Measurements from ENCODE around the gene ZFP91. TPM values are rescaled to one million over a fixed set of nuclear protein-coding genes. Genes with fewer than 3 reads are reported as not detected.

Gene ZFP91
- total and polyA plus RNA-seq, 9 of the 15 experiments (the other 6 are each of a cell fraction or from before 2014, with no cell fraction given), result 17.6 to 58.3 (median 34.0) TPM

- FAIRE-seq, result no peak
- WGBS (ENCODE audit: insufficient coverage, low coverage, missing lambda C conversion rate), result 95% methylated on average over 4 of the region's 4 CpGs
- no peak for ATAC-seq
- intact Hi-C loops (cut with micrococcal nuclease) (no loop called here), in situ Hi-C loops (cut with MboI) (no loop called here)
- Histone ChIP-seq H3K9ac (ENCODE audit: insufficient read depth in 1 of 2, low read depth in 2 of 2, low read length in 2 of 2) (no peak overlapping the region), H3K4me1 (replicated peaks in 1 of 2; ENCODE audit: control insufficient read depth in 2 of 2, insufficient read depth in 2 of 2, low read length in 2 of 2) (no peaks in the 10 kb centered on the region), H3K27me3 (ENCODE audit: control insufficient read depth in 2 of 2, insufficient read depth in 2 of 2, low read length in 2 of 2) (no peaks in the 10 kb centered on the region), H3K36me3 (ENCODE audit: control insufficient read depth, insufficient read depth, low read length) (peaks cover 95% of the 10 kb centered on the region), H2AFZ (ENCODE audit: low read depth, low read length) (no peak overlapping the region), H3K4me3 (no peak overlapping the region), H3K9me3 (replicated peaks; ENCODE audit: control insufficient read depth, insufficient read depth, low read depth, low read length) (no peaks in the 10 kb centered on the region), H3K4me2 (ENCODE audit: insufficient read depth, low read length) (no peak overlapping the region), H4K20me1 (replicated peaks; ENCODE audit: control insufficient read depth, insufficient read depth, low read length) (no peaks in the 10 kb centered on the region), H3K9me1 (ENCODE audit: control insufficient read depth, insufficient read depth, low read length) (no peaks in the 10 kb centered on the region), H3K79me2 (ENCODE audit: control insufficient read depth, insufficient read depth, low read length) (0 out of 3 replicates have a peak, but pooled peaks cover 4% of the 10 kb centered on the region), H3K27ac (ENCODE audit: extremely low read depth, low read depth, low read length) (no peak overlapping the region)
- ChIA-PET CTCF (ENCODE audit: low intra/inter-chr PET ratio) (no interaction called here), POLR2A (interaction anchor here (0.5 to 1.2 kb wide), 2 partner anchors 8 to 529 kb away, joined by 3 read pairs; no protein-coding TSS in a partner anchor)
- DNase-seq (ENCODE audit: extremely low read depth in 1 of 4, low spot score in 3 of 4), result no peak
- no TSS peak for BruUV-seq (replicated peaks)
- no peak for TF ChIP-seq SMARCE1 (IDR thresholded peaks at IDR 0.05)
- TF ChIP-seq YY1 (IDR thresholded peaks at IDR 0.05; ENCODE audit: borderline replicate concordance in 1 of 3, control insufficient read depth in 1 of 3, extremely low read depth in 1 of 3, insufficient read depth in 3 of 3, insufficient read length in 1 of 3, insufficient replicate concordance in 2 of 3, low read depth in 1 of 3, low read length in 2 of 3), result no peak
- no peak for TF ChIP-seq E2F1 (CRISPR knock-in tag; IDR thresholded peaks at IDR 0.05)
- no peak for TF ChIP-seq HMG20B (CRISPR knock-in tag; IDR thresholded peaks at IDR 0.05)
- no peak for TF ChIP-seq ZNF57 (CRISPR knock-in tag; IDR thresholded peaks at IDR 0.05)
- TF ChIP-seq CGGBP1 (CRISPR knock-in tag; IDR thresholded peaks at IDR 0.05), result no peak
- no peak for TF ChIP-seq FOXJ3 (CRISPR knock-in tag; IDR thresholded peaks at IDR 0.05)
These were observed 42.9 kb downstream of the ZFP91 start for GRCh38 chr11:58621586-58622262.

All from K562 (cell line).